Prostate gland (tissue), 2 donors: ENCODE measurements around the gene ANKS1B.

Experiments
- POLR2A ChIP-seq: fragments of 450-650 bp; IDR thresholded peaks from one replicate; pipeline ENCODE4 v1.6.1; 2016; ENCODE audit warnings: antibody characterized with exemption, mild to moderate bottlenecking
- POLR2AphosphoS5 ChIP-seq: sonication (generic); formaldehyde crosslinking; IDR thresholded peaks from one replicate; pipeline ENCODE4 v1.6.1; 2017; ENCODE audit warnings: antibody characterized with exemption
- TF ChIP-seq, protein P1 (sequence below), 4 experiments: fragments of 200-600 bp in 2 of 4; fragments of 450-650 bp in 2 of 4; sonication (generic) in 2 of 4; IDR thresholded peaks; 1 replicate in 3 of 4; 2 replicates in 1 of 4; pipeline ENCODE4 v1.5.1; 2016 to 2019; ENCODE audit warnings: antibody characterized with exemption in 4 of 4, mild to moderate bottlenecking in 2 of 4, moderate library complexity in 2 of 4

DNA sequence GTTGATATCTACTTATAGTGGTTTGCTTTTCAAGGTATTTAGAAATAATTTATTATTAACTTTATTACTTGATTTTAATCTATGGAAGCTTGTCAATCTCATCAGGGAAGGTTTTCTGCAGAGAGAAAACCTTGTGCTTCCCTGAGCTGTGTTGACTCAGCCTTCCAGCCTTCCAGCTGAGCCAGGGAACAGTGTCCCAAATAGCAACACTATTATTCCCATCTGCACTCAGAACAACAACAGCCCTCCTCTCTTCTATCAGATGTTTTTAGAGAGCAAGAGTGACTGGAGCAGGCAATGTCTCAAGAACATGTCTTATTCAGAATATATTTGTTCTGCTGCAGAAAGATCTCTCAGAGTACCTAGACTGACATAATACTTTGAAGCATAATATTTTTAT lies 727.1 kb downstream of the ANKS1B start:
- TF ChIP-seq, protein P1, sequence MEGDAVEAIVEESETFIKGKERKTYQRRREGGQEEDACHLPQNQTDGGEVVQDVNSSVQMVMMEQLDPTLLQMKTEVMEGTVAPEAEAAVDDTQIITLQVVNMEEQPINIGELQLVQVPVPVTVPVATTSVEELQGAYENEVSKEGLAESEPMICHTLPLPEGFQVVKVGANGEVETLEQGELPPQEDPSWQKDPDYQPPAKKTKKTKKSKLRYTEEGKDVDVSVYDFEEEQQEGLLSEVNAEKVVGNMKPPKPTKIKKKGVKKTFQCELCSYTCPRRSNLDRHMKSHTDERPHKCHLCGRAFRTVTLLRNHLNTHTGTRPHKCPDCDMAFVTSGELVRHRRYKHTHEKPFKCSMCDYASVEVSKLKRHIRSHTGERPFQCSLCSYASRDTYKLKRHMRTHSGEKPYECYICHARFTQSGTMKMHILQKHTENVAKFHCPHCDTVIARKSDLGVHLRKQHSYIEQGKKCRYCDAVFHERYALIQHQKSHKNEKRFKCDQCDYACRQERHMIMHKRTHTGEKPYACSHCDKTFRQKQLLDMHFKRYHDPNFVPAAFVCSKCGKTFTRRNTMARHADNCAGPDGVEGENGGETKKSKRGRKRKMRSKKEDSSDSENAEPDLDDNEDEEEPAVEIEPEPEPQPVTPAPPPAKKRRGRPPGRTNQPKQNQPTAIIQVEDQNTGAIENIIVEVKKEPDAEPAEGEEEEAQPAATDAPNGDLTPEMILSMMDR (IDR thresholded peaks at IDR 0.05), result no peak
- TF ChIP-seq POLR2A, result no peak
- TF ChIP-seq POLR2AphosphoS5, result no peak
